ENCODE measurements around the gene BMPR1B.

BMPR1B gene

DNA sequence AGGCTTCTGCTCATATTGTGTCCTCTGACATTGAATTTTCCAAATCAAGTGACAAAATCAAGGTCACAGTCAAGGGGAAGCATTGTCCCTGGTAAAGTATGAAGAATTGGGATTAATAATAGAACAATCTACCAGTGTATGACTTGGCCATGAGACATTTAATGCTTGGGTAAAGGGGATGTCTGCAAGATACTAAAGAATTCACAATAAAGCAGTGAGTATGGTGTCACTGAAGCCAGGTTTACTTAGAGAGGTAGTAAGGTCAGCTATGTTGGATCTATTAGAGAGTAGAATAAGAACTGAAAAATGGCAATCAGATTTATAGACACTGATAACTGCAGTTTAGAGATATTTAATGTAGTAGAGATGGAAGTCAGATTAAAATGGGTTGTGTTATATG is 349.2 kb downstream of the BMPR1B start:
- DNase-seq (ENCODE audit: low read depth), result no peak
- TF ChIP-seq, protein P1, sequence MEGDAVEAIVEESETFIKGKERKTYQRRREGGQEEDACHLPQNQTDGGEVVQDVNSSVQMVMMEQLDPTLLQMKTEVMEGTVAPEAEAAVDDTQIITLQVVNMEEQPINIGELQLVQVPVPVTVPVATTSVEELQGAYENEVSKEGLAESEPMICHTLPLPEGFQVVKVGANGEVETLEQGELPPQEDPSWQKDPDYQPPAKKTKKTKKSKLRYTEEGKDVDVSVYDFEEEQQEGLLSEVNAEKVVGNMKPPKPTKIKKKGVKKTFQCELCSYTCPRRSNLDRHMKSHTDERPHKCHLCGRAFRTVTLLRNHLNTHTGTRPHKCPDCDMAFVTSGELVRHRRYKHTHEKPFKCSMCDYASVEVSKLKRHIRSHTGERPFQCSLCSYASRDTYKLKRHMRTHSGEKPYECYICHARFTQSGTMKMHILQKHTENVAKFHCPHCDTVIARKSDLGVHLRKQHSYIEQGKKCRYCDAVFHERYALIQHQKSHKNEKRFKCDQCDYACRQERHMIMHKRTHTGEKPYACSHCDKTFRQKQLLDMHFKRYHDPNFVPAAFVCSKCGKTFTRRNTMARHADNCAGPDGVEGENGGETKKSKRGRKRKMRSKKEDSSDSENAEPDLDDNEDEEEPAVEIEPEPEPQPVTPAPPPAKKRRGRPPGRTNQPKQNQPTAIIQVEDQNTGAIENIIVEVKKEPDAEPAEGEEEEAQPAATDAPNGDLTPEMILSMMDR (IDR thresholded peaks at IDR 0.05; ENCODE audit: insufficient read depth, low read depth, low read length, missing control alignments), result no peak
- H3K4me3 ChIP-seq (ENCODE audit: low read depth, low read length), result no peak overlapping the region

DNA sequence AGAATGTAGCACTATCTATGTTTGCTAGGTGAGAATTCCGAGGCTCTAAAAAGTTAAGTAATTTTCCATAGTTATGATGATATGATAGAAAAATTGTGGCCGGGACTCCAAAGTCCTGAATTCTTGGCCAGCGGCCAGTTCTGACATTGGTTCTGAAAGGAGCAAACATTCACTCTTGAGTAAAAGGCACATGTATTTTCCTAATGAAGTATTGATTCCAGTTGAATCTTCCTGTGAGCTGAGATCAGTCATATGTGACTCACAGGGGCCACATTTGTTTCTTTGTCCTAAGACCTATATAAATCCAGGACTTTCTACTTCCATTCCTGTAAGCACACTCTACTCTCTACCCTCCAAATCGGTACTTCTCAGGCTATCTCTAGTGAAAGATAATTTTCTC is 349.9 kb downstream of the BMPR1B start:
- no peak for DNase-seq (ENCODE audit: low read depth)
- H3K4me3 ChIP-seq (ENCODE audit: low read depth, low read length), result no peak overlapping the region

DNA sequence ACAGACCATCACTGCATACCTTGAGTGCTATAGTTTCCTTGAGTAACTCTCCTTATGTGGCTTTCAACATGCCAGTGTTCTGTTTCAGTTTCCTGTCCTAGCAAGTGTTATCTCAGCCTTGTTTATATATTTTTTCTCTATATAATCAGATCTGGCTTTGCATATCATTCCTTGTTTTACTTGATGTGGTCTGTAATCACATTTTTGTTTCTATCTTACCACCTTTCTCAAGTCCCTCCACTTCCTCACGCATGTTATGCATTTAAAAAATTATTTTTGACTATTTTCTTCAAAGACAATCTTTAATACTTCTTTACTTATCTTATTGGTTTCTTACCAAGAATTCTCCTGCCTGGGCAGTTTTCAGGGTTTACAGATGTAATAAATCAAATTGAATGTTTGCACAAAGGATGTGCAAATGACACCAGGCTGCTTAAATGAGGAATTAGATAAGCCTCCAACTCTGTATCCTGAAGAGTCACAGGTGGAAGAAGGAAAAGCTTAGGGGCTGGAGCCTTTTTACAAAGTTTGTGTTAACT is 351.2 kb downstream of the BMPR1B start:
- DNase-seq (ENCODE audit: low read depth), result no peak
- TF ChIP-seq, protein P1 (IDR thresholded peaks at IDR 0.05; ENCODE audit: insufficient read depth, low read depth, low read length, missing control alignments), result no peak
- H3K4me3 ChIP-seq (ENCODE audit: low read depth, low read length), result no peak overlapping the region

More for the DNA sequence above, 349.9 kb downstream of the BMPR1B start:
- TF ChIP-seq, protein P1 (IDR thresholded peaks at IDR 0.05; ENCODE audit: insufficient read depth, low read depth, low read length, missing control alignments), result no peak

DNA sequence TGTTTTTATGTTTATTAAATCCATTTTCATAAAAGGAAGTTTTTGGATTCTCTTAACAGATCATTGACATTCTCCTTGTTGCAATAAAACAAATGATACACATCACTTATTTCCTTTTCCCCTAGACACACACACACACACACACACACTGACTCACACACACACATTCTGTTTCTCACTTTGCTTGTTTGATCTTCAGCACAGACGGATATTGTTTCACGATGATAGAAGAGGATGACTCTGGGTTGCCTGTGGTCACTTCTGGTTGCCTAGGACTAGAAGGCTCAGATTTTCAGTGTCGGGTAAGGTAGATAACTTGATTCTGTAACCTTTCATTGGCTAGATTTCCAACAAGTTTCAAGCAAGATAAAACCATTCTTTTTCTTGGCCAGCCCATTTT is 356.8 kb downstream of the BMPR1B start:
- DNase-seq (ENCODE audit: low read depth), result no peak
- TF ChIP-seq, protein P1 (IDR thresholded peaks at IDR 0.05; ENCODE audit: insufficient read depth, low read depth, low read length, missing control alignments), result no peak
- no peak overlapping the region for H3K4me3 ChIP-seq (ENCODE audit: low read depth, low read length)

DNA sequence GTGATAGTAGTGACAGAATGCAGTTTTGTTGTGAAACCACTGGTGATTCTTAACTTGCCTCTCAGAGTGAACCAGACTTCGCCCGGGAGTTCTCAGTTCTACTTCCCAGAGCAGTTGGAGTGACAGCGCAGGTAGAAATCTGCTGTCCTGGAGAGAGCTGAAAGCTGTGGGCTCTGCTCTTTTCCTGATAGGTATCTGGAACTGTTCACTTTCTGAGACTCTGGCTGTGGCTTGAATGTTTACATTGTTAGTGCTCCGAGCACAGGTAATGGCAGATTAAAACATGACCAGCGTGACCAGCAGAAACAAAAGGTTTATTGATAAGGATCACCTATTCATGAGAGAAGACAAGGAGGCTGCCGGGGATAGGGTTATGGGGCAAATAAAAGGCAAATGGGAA is 360.7 kb downstream of the BMPR1B start:
- no peak for DNase-seq (ENCODE audit: low read depth)
- TF ChIP-seq, protein P1 (IDR thresholded peaks at IDR 0.05; ENCODE audit: insufficient read depth, low read depth, low read length, missing control alignments), result no peak
- H3K4me3 ChIP-seq (ENCODE audit: low read depth, low read length), result no peak overlapping the region

DNA sequence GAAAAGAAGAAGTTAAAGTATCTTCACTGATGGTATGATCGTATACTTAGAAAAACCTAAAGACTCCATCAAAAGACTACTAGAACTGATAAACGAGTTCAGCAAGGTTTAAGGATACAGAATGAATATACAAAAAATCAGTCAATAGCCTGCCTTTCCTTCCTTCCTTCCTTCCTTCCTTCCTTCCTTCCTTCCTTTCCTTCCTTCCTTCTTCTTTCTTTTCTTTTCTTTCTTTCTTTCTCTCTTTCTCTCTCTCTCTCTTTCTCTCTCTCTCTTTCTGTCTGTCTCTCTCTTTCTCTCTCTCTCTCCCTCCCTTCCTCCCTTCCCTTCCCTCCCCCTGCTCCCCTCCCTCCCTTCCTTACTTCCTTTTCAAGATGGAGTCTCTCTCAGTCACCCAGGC is 362.7 kb downstream of the BMPR1B start:
- no peak for DNase-seq (ENCODE audit: low read depth)
- TF ChIP-seq, protein P1 (IDR thresholded peaks at IDR 0.05; ENCODE audit: insufficient read depth, low read depth, low read length, missing control alignments), result no peak

DNA sequence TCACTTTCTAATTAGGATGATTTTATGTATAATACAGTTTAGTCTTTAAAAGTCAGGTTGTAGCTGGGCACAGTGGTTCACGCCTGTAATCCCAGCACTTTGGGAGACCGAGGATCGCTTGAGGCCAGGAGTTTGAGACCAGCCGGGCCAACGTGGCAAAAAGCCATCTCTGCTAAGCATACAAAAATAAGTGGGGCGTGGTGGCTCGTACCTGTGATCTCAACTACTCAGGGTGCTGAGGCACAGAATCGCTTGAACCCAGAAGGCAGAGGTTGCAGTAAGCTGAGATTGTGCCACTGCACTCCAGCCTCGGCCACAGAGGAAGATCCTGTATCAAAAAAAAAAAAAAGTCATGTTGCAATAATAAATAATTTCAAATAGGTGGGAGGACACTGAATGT is 364.2 kb downstream of the BMPR1B start:
- H3K4me3 ChIP-seq (ENCODE audit: low read depth, low read length), result no peak overlapping the region
- DNase-seq (ENCODE audit: low read depth), result no peak
- TF ChIP-seq, protein P1 (IDR thresholded peaks at IDR 0.05; ENCODE audit: insufficient read depth, low read depth, low read length, missing control alignments), result no peak

More for the DNA sequence above, 362.7 kb downstream of the BMPR1B start:
- H3K4me3 ChIP-seq (ENCODE audit: low read depth, low read length), result no peak overlapping the region

Data from GM12865 (cell line).